HG03039 (cell line): ENCODE data around the gene PIGC.
A peak's percentile ranks its signal among the peaks of the same experiment; 100 is the strongest.

ENCODE experiments used
- ATAC-seq: cut with Tn5 transposase; IDR thresholded peaks from one replicate; pipeline ENCODE4 v1.9.1; 2021; ENCODE audit warnings: mild to moderate bottlenecking, moderate library complexity; ENCODE audit not compliant: unreplicated experiment

The PIGC gene

DNA sequence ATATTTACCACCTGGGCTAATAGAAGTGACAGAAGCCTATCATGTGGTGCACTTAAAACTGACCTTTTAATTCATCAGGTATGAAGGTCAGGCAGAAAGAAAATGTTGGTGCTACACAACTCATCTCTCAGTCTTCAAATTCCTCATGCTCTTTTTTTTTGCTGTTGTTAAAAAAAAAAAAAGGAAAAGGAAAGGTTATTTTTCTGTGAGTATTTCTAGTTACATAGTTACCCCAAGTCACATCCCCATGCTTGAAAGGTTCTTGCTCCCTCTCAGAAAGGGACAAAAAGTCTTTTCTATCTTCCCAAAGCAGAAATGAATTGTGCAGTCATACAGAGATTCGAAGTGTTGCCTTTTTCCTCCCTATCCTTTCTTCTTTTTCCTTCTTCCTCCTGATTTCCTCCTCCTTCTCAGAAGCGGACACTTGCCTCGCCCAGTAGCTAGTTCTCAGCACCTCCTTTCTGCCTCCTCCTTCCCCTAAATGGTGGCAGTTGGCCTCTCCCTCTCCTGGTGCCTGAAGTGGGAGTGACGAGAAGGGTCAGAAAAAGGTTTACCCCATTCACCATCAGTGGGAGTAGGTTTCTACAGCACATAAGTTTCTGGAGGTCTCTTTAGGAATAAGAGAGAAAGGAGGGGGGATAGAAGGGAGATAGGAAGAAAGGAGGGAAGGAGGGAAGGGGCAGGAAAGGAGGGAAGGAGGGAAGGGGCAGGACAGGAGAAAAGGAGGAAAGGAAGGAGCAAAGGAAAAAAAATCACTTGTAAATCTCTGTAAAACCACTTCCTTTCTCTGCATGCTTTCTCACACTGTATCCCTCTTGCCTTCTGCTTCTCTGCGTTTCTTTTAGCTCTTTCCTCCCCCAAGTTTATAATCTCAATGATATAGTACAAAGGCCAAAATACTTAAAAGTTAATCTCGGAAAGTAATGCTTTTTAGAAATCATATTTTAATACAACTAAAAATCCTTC lies 43.8 kb downstream of the PIGC start:
- no peak for ATAC-seq

DNA sequence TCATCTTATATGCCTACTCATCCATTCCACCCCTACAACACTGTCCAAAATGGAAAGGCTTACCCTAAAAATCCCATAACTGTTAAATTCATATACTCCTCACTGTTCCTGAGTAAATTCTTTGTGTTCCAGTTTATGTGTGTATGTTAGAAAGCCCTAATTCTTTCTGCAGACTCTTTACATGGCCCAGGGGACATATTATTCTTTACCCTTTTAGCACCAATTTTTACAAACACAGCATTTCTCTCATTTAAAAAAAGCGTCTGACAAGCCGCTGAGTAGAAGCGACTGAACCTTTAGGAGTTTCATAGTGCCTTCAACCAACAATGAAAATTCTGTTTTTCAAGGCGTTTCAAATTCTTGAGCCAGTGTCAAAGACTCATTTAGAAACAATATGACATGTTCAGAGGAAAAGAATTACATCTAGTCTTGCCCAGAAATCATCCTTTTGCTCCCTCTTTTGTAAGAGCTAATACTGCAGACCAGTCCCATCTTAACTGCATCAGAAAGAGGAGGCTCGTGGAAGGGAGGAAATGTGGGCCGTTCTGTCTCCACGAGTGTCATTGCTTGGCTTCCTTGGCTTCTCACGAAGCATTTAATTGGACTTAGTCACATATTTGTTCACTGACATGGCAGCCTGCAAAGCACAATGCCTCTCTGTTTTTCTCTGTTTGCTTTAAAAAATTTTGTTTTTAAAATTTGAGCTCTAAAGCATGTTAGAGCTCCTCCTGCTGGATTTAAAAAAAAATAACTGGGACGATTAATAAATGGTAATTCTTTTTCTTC lies 44.7 kb downstream of the PIGC start:
- ATAC-seq, result no peak

DNA sequence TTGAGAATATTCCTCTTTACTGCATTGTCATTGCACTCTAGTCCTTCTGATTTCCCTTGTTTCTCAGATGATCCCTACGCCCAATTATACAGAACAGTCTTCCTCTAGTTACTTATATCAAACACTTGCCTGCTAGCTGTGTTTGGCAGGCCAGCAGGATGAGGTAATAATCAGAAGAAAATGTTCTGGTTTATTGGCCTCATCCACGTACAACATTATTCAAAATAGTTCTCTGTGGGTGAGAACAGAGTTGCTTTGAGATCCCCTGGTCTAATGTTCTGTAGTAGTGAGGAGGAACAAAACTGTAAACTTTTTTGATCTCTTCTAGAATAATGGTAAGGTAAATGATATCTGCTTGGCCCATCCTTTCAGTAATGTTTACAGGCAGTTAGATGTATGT lies 45.7 kb downstream of the PIGC start:
- no peak for ATAC-seq

DNA sequence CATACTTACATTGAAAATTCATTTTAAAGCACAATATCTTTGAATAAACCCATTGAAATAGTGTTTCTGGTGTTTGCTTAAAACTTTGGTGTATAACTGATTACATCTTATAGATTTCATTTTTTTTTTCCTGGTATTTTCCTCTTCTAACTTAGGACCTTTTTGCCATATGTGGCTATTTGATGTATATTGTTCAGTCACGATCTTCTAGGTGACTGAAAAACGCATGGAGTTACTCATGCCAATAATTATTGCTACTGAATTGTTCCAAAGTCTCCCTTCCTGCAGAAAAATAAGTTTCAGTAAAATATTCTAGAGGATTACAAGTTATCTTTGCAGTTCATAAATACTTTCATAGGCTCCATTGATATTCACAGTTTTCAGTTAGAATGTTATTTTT lies 46.2 kb downstream of the PIGC start:
- no peak for ATAC-seq

DNA sequence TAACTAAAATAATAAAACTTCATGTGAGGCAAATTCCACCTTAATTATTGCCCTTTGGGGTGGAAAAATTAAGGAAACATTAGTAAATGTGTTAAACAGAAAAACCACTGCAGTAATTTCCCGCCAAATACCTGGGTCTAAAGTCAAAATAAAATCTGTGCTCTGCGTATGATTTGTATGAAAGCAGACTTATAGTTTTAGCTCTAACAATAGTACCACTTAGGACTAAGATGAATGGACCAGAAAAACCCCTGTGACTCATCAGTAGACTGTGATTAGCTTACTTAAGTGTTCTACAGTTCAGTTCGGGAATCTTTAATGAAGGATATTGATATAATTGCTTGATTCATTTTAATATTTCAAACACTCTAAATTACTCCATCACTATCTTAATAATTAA lies 46.6 kb downstream of the PIGC start:
- ATAC-seq, result no peak

DNA sequence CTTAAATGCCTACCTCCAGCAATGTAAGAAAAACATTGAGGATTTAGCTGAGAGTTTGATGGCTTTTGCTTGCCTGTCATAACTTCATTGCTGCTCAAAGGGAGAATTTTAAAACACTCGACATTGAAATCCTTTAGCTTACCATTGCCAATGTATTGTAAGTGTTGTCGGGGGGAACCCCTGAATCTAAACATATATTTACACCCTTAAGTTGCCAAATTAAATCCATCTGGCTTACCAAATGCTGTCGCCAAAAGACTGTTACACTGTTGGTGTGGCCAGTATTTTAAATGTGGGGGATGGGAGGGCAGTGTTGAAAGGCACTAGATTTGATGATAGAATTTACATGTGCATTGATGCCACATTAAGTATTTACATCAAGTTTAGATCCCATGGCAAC lies 48.3 kb downstream of the PIGC start:
- ATAC-seq, result no peak

DNA sequence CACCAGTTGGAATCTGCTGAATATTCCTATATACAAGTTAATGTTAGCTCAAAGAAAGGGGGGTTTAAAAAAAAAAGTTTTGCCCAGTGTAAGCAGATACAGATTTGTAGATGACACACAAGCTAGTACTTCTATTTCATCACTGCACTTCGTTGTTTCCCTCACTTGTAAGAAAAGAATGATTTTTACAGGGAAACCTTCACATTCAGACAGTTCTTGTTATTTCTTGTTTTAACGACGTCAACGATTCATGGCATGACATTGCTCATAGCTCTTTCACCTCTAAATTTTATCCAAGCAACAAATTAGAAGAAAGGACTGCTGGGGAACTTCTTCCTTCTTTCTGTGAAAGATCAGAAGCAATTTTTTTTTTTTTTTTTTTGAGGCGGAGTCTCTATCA lies 49.1 kb downstream of the PIGC start:
- ATAC-seq, result no peak

DNA sequence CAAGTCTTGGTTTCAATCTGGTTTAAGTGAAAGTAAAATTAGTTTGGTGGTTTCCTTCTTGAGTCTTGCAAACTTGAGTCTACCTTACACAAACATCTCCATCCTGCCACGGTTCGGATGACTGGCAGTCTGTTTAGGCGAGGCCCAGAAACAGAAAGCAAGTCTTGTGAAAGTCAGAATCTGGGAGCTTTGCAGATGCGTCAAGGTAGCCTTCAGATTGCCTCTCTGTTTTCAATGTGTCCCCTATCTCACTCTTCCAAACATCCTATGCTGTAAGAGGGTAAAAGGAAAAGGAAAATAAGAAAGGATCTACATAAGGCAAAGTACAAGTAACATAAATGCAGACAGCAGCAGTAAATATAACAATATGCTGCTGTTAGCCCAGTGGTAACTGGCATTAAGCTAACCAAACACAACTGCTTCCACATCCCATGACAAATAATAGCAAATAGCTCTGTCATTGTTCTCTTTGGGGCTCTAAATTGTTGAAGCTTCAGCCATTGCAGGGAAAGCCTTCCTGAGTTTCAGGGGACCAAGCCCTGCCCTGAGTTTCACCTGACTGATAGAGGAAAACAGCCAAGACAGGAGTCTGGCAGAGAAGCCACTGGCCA lies 49.6 kb downstream of the PIGC start:
- ATAC-seq, result peak; percentile 72

DNA sequence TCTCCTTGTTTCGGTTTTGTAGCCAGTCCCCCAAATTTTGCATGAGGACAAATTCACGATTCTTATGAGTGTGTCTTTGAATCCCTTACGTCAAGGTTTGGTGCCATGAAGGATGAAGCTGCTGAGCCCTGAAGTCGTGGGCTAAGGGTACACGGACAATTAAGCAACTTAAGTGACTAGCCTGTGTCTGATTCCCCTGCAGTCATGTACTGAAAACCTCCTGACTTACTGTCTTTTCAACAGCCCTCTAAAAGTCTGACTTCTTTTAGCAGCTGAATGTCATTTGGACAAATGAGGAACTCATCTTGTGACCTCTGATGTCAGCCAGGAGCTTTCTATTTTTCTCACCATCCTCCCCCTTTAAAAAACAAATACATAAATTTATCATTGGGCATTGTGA lies 50.5 kb downstream of the PIGC start:
- ATAC-seq, result no peak

DNA sequence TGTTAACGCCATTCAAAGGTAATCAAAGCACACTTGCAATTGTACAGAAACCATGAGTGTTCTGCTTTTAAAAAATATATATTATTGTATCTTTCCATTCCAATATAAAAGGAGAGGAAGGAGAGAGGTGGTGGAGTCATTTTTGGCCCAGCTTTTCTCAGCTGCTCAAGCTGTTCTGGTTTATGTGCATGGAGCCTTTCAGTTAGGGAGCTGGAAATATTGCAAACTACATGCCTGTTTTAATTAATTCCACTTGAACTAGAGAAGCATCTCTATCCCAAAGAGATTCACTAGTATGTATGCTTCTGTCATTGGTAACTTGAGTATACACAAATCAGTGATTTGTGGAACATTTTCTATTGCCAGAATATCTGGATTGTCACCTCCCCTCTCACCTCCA lies 51.9 kb downstream of the PIGC start:
- ATAC-seq, result no peak
